ENCODE measurements around the gene SCEL.

Gene SCEL

GRCh38 chr13:77545626-77546412, 10.3 kb downstream of the SCEL start:
- FAIRE-seq, result peak; percentile 48
- no peak for DNase-seq (ENCODE audit: extremely low spot score, insufficient read length, low read depth)

- DNase-seq (ENCODE audit: extremely low spot score, insufficient read length, low read depth), result no peak
- FAIRE-seq, result peak; percentile 65
These were observed 12.6 kb downstream of the SCEL start for GRCh38 chr13:77548095-77548494.

- DNase-seq (ENCODE audit: extremely low spot score, insufficient read length, low read depth), result no peak
- peak; percentile 26 for FAIRE-seq
These were observed 13.1 kb downstream of the SCEL start for GRCh38 chr13:77548594-77548993.

- DNase-seq (ENCODE audit: extremely low spot score, insufficient read length, low read depth) (no peak), FAIRE-seq (no peak)
These were observed 18.6 kb downstream of the SCEL start for GRCh38 chr13:77554069-77554468.

- DNase-seq (ENCODE audit: extremely low spot score, insufficient read length, low read depth) (no peak), FAIRE-seq (no peak)
These were observed 19.7 kb downstream of the SCEL start for GRCh38 chr13:77555246-77555645.

GRCh38 chr13:77558016-77558415, 22.5 kb downstream of the SCEL start:
- DNase-seq (ENCODE audit: extremely low spot score, insufficient read length, low read depth), result no peak
- FAIRE-seq, result no peak

- no peak for FAIRE-seq
- no peak for DNase-seq (ENCODE audit: extremely low spot score, insufficient read length, low read depth)
These were observed 27.6 kb downstream of the SCEL start for GRCh38 chr13:77563111-77563510.

- FAIRE-seq (peak; percentile 85), DNase-seq (ENCODE audit: extremely low spot score, insufficient read length, low read depth) (peak; percentile 28)
These were observed 30.1 kb downstream of the SCEL start for GRCh38 chr13:77565635-77566034.

- no peak for DNase-seq (ENCODE audit: extremely low spot score, insufficient read length, low read depth)
- FAIRE-seq, result no peak
These were observed 36.5 kb downstream of the SCEL start for GRCh38 chr13:77571956-77572355.

- FAIRE-seq (no peak), DNase-seq (ENCODE audit: extremely low spot score, insufficient read length, low read depth) (no peak)
These were observed 38.6 kb downstream of the SCEL start for GRCh38 chr13:77574096-77574495.

- DNase-seq (ENCODE audit: extremely low spot score, insufficient read length, low read depth) (no peak), FAIRE-seq (no peak)
These were observed 44.5 kb downstream of the SCEL start for GRCh38 chr13:77579959-77580358.

- no peak for FAIRE-seq
- no peak for DNase-seq (ENCODE audit: extremely low spot score, insufficient read length, low read depth)
These were observed 45.2 kb downstream of the SCEL start for GRCh38 chr13:77580748-77581147.

- no peak for DNase-seq (ENCODE audit: extremely low spot score, insufficient read length, low read depth)
- peak; percentile 56 for FAIRE-seq
These were observed 48.1 kb downstream of the SCEL start for GRCh38 chr13:77583581-77583980.

- no peak for FAIRE-seq
These were observed 48.6 kb downstream of the SCEL start for GRCh38 chr13:77584106-77584505.

GRCh38 chr13:77595166-77595810, 59.8 kb downstream of the SCEL start:
- no peak for FAIRE-seq

More at GRCh38 chr13:77584106-77584505, 48.6 kb downstream of the SCEL start:
- DNase-seq (ENCODE audit: extremely low spot score, insufficient read length, low read depth), result no peak

GRCh38 chr13:77596777-77597176, 61.3 kb downstream of the SCEL start:
- FAIRE-seq (no peak), DNase-seq (ENCODE audit: extremely low spot score, insufficient read length, low read depth) (no peak)

More at GRCh38 chr13:77595166-77595810, 59.8 kb downstream of the SCEL start:
- no peak for DNase-seq (ENCODE audit: extremely low spot score, insufficient read length, low read depth)

- no peak for FAIRE-seq
- no peak for DNase-seq (ENCODE audit: extremely low spot score, insufficient read length, low read depth)
These were observed 63.8 kb downstream of the SCEL start for GRCh38 chr13:77599351-77599750.

- DNase-seq (ENCODE audit: extremely low spot score, insufficient read length, low read depth) (no peak), FAIRE-seq (no peak)
These were observed 65.2 kb downstream of the SCEL start for GRCh38 chr13:77600701-77601100.

GRCh38 chr13:77611068-77611467, 75.6 kb downstream of the SCEL start:
- DNase-seq (ENCODE audit: extremely low spot score, insufficient read length, low read depth) (no peak), FAIRE-seq (no peak)

GRCh38 chr13:77616027-77616426, 80.5 kb downstream of the SCEL start:
- FAIRE-seq, result no peak
- DNase-seq (ENCODE audit: extremely low spot score, insufficient read length, low read depth), result no peak

GRCh38 chr13:77619655-77620054, 84.1 kb downstream of the SCEL start:
- FAIRE-seq (no peak), DNase-seq (ENCODE audit: extremely low spot score, insufficient read length, low read depth) (no peak)

GRCh38 chr13:77620138-77620537, 84.6 kb downstream of the SCEL start:
- DNase-seq (ENCODE audit: extremely low spot score, insufficient read length, low read depth), result no peak

More at GRCh38 chr13:77620138-77620537, 84.6 kb downstream of the SCEL start:
- FAIRE-seq, result no peak

Data from GM18507 (cell line).